OCI-LY1 (cell line): ENCODE results near the gene UBE2K.
"Not testable (repeated sequence)": the region's sequence is repeated elsewhere in the genome, so short reads cannot be mapped to it uniquely, and the experiment has no call there.

Source experiments
- H2AFZ ChIP-seq: fragments of 200-600 bp; sonication (generic), shearing (Covaris generic); 2 replicates; pipeline ENCODE4 v1.6.0; 2014; ENCODE audit warnings: antibody characterized with exemption, mild to moderate bottlenecking, low read length
- H3F3A ChIP-seq: fragments of 200-600 bp; sonication (generic), shearing (Covaris generic); 2 replicates; pipeline ENCODE4 v1.6.0; 2014; ENCODE audit warnings: mild to moderate bottlenecking, antibody characterized with exemption, low read length, moderate library complexity; ENCODE audit not compliant: insufficient read depth
- H3K27ac ChIP-seq: fragments of 200-600 bp; sonication (generic); 2 replicates; pipeline ENCODE4 v1.5.1; 2014; ENCODE audit warnings: low read length, mixed run types, mild to moderate bottlenecking, low read depth; ENCODE audit not compliant: poor library complexity, severe bottlenecking
- H3K27me3 ChIP-seq: fragments of 200-600 bp; sonication (generic); 2 replicates; pipeline ENCODE4 v1.6.0; 2014; ENCODE audit warnings: antibody characterized with exemption, mild to moderate bottlenecking, low read length, moderate library complexity; ENCODE audit not compliant: insufficient read depth
- H3K36me3 ChIP-seq: fragments of 200-600 bp; sonication (generic); 2 replicates; pipeline ENCODE4 v1.6.1; 2014; ENCODE audit warnings: mild to moderate bottlenecking, antibody characterized with exemption, low read length, moderate library complexity, mixed read lengths; ENCODE audit not compliant: insufficient read depth
- H3K4me1 ChIP-seq: fragments of 200-600 bp; sonication (generic); 2 replicates; pipeline ENCODE4 v1.5.1; 2014; ENCODE audit warnings: mild to moderate bottlenecking, low read length, moderate library complexity; ENCODE audit not compliant: insufficient read depth, severe bottlenecking
- H3K4me2 ChIP-seq: fragments of 200-600 bp; sonication (generic), shearing (Covaris generic); 2 replicates; pipeline ENCODE4 v1.6.1; 2014; ENCODE audit warnings: low read length
- H3K4me3 ChIP-seq: fragments of 200-600 bp; sonication (generic); 2 replicates; pipeline ENCODE4 v1.5.1; 2014; ENCODE audit warnings: low read length, low read depth, mild to moderate bottlenecking, mixed read lengths; ENCODE audit not compliant: poor library complexity, severe bottlenecking
- H3K79me2 ChIP-seq: fragments of 200-600 bp; shearing (Covaris generic); 2 replicates; pipeline ENCODE4 v1.6.1; 2016; ENCODE audit warnings: mixed run types, low read length, mixed read lengths; ENCODE audit not compliant: insufficient read depth
- H3K9ac ChIP-seq: fragments of 200-600 bp; sonication (generic), shearing (Covaris generic); 2 replicates; pipeline ENCODE4 v1.6.1; 2014; ENCODE audit warnings: mild to moderate bottlenecking, low read length, mixed read lengths
- H3K9me2 ChIP-seq: fragments of 200-600 bp; sonication (generic), shearing (Covaris generic); 2 replicates; pipeline ENCODE4 v1.6.1; 2014; ENCODE audit warnings: low read depth, mild to moderate bottlenecking, low read length, mixed read lengths
- H3K9me3 ChIP-seq: fragments of 200-600 bp; shearing (Covaris generic); 2 replicates; pipeline ENCODE4 v1.6.1; 2014; ENCODE audit warnings: low read length, mixed read lengths
- H4K20me1 ChIP-seq: fragments of 200-600 bp; sonication (generic), shearing (Covaris generic); 2 replicates; pipeline ENCODE4 v1.6.0; 2016; ENCODE audit warnings: mild to moderate bottlenecking, low read length; ENCODE audit not compliant: insufficient read depth
- CTCF ChIP-seq: fragments of 200-600 bp; sonication (generic), shearing (Covaris generic); IDR thresholded peaks from 2 replicates; pipeline ENCODE4 v1.5.1; 2017; ENCODE audit warnings: mild to moderate bottlenecking, antibody characterized with exemption, low read length, moderate library complexity, mixed read lengths
- EZH2 ChIP-seq: fragments of 200-600 bp; sonication (generic), shearing (Covaris generic); IDR thresholded peaks from 2 replicates; pipeline ENCODE4 v1.8.0; 2017; ENCODE audit warnings: borderline replicate concordance, mixed run types, mild to moderate bottlenecking, antibody characterized with exemption, low read length, moderate library complexity, mixed read lengths

UBE2K gene

GRCh38 chr4:39649639-39650265 is 48.2 kb upstream of the UBE2K start:
- Histone ChIP-seq H3K79me2 (no peaks in the 10 kb centered on the region), H3K9me2 (no peaks in the 10 kb centered on the region), H3K4me1 (no peaks in the 10 kb centered on the region), H2AFZ (no peak overlapping the region), H3K4me3 (no peak overlapping the region), H3K27me3 (no peaks in the 10 kb centered on the region), H3K36me3 (no peaks in the 10 kb centered on the region), H3K9me3 (no peaks in the 10 kb centered on the region), H4K20me1 (no peaks in the 10 kb centered on the region), H3K27ac (no peak overlapping the region), H3F3A (no peaks in the 10 kb centered on the region), H3K4me2 (no peak overlapping the region), H3K9ac (no peak overlapping the region)
- TF ChIP-seq EZH2 = no peak
- TF ChIP-seq CTCF = no peak

- H3K27me3 ChIP-seq, H3K9me3 ChIP-seq, H3K4me3 ChIP-seq, H3K9ac ChIP-seq, H3K9me2 ChIP-seq, H3K36me3 ChIP-seq, H4K20me1 ChIP-seq, H3K4me1 ChIP-seq, H3K4me2 ChIP-seq, H3F3A ChIP-seq, H2AFZ ChIP-seq, H3K79me2 ChIP-seq, H3K27ac ChIP-seq: not testable (repeated sequence)
These were observed 46.4 kb upstream of the UBE2K start for GRCh38 chr4:39651586-39651985.

- H3K9me2 ChIP-seq = no peaks in the 10 kb centered on the region
- no peak for TF ChIP-seq CTCF
- no peak for TF ChIP-seq EZH2
- H3K9me3 ChIP-seq = no peaks in the 10 kb centered on the region
- H3K36me3 ChIP-seq = no peaks in the 10 kb centered on the region
- no peak overlapping the region for H2AFZ ChIP-seq
- H3K9ac ChIP-seq = no peak overlapping the region
- no peak overlapping the region for H3K27ac ChIP-seq
- H4K20me1 ChIP-seq = no peaks in the 10 kb centered on the region
- no peak overlapping the region for H3K4me2 ChIP-seq
- no peaks in the 10 kb centered on the region for H3K4me1 ChIP-seq
- no peak overlapping the region for H3K4me3 ChIP-seq
- H3F3A ChIP-seq = no peaks in the 10 kb centered on the region
- H3K79me2 ChIP-seq = no peaks in the 10 kb centered on the region
- H3K27me3 ChIP-seq = no peaks in the 10 kb centered on the region
These were observed 42.7 kb upstream of the UBE2K start for GRCh38 chr4:39655211-39655610.

GRCh38 chr4:39655876-39656275 is 42.1 kb upstream of the UBE2K start:
- H3K27ac ChIP-seq = no peak overlapping the region

GRCh38 chr4:39656638-39657037 is 41.3 kb upstream of the UBE2K start:
- H3K27ac ChIP-seq, H3K9me2 ChIP-seq, H2AFZ ChIP-seq, H3K4me2 ChIP-seq, H3K4me3 ChIP-seq, H3K27me3 ChIP-seq, H3K4me1 ChIP-seq, H3K79me2 ChIP-seq, H3K9me3 ChIP-seq, H3K36me3 ChIP-seq, H3K9ac ChIP-seq, H4K20me1 ChIP-seq, H3F3A ChIP-seq: not testable (repeated sequence)

More at GRCh38 chr4:39655876-39656275, 42.1 kb upstream of the UBE2K start:
- no peaks in the 10 kb centered on the region for H3K4me1 ChIP-seq
- H3K4me3 ChIP-seq = no peak overlapping the region
- no peak overlapping the region for H3K4me2 ChIP-seq
- H3K9me2 ChIP-seq = no peaks in the 10 kb centered on the region
- no peaks in the 10 kb centered on the region for H3K9me3 ChIP-seq
- no peaks in the 10 kb centered on the region for H3K79me2 ChIP-seq
- H4K20me1 ChIP-seq = no peaks in the 10 kb centered on the region
- H2AFZ ChIP-seq = no peak overlapping the region
- H3K36me3 ChIP-seq = no peaks in the 10 kb centered on the region
- H3K9ac ChIP-seq = no peak overlapping the region
- no peaks in the 10 kb centered on the region for H3F3A ChIP-seq
- no peaks in the 10 kb centered on the region for H3K27me3 ChIP-seq
- no peak for TF ChIP-seq CTCF
- TF ChIP-seq EZH2 = no peak
